Esophagus squamous epithelium (tissue), 5 donors: Measurements from ENCODE around the gene SLC9A8. TPM values are rescaled to one million over a fixed set of nuclear protein-coding genes. Genes with fewer than 3 reads are reported as not detected.

Source experiments
- DNase-seq: peaks from one replicate; lab custom pipeline; 2025; lab: John Stamatoyannopoulos, UW
- H3K27ac ChIP-seq, 4 donors: fragments of 200-600 bp; sonication (generic); one replicate each; pipeline ENCODE4 v1.5.1; 2016 to 2019; ENCODE audit warnings: mild to moderate bottlenecking in 1 of 4
- H3K27me3 ChIP-seq, 4 donors: fragments of 200-600 bp; sonication (generic); 1 replicate in 3 of 4; 2 replicates in 1 of 4; pipeline versions ENCODE4 v1.5.1 to v1.6.0; 2017 to 2021; ENCODE audit warnings: antibody characterized with exemption in 1 of 4
- H3K36me3 ChIP-seq, 3 donors: fragments of 200-600 bp; sonication (generic); one replicate each; pipeline ENCODE4 v1.5.1; 2016 to 2019
- H3K4me1 ChIP-seq, 3 donors: fragments of 200-600 bp; sonication (generic); one replicate each; pipeline ENCODE4 v1.5.1; 2017 to 2019
- H3K4me3 ChIP-seq, 4 donors: fragments of 200-600 bp; sonication (generic); 1 replicate in 3 of 4; 2 replicates in 1 of 4; pipeline ENCODE4 v1.5.1; 2016 to 2019; ENCODE audit warnings: mild to moderate bottlenecking in 2 of 4, moderate library complexity in 1 of 4
- H3K9me3 ChIP-seq, 3 donors: fragments of 200-600 bp; sonication (generic); one replicate each; pipeline ENCODE4 v1.5.1; 2016 to 2019
- POLR2A ChIP-seq, 4 donors: fragments of 450-650 bp; IDR thresholded peaks; one replicate each; pipeline ENCODE4 v1.6.1; 2017; ENCODE audit warnings: antibody characterized with exemption in 4 of 4, mild to moderate bottlenecking in 4 of 4, moderate library complexity in 3 of 4
- WGBS, 2 donors: methylation state at CpG; one replicate each; pipeline ENCODE4 v1.1.5; 2018; 5-methylcytosine and 5-hydroxymethylcytosine counted together
- intact Hi-C: fragments of 100-400 bp; cut with DNase I; formaldehyde crosslinking; loops from one replicate; pipeline ENCODE4 v1.15.0; 2022
- total RNA-seq, 4 donors: library from RNA; depleted of rRNA; stranded (reverse); fragments of >200 nt; gene quantifications; one replicate each; pipeline ENCODE4 v1.1.0, GENCODE V29; 2016
- TF ChIP-seq, protein P1 (sequence below), 6 experiments: fragments of 450-650 bp in 4 of 6; fragments of 200-600 bp in 2 of 6; sonication (generic) in 2 of 6; IDR thresholded peaks; one replicate each; pipeline ENCODE4 v1.5.1; 2016 to 2019; ENCODE audit warnings: antibody characterized with exemption in 6 of 6, mild to moderate bottlenecking in 4 of 6, moderate library complexity in 4 of 6
- donor health status: DM: yes; HTN: yes; CAD: no.

Gene SLC9A8
- total RNA-seq, 4 donors from 2014 or later, result 11.5 to 14.1 (median 11.9) TPM

DNA sequence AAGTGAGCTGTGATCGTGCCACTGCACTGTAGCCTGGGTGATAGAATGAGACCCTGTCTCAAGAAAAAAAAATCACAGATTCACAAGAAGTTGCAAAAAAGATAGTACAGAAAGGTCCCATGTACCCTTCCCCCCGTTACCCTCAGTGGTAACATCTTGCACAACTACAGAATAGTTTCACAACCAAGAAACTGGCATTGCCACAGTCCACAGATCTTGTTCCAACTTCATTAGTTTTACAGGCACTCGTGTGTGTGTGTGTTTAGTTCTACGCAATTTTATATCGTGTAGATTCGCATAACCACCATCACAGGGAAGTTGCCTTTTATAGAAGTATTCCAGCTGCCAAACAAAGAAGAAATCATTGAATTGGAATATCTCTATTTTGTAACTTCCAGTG, 83.6 kb downstream of the SLC9A8 start:
- H3K27ac ChIP-seq, result no peak overlapping the region
- TF ChIP-seq, protein P1, sequence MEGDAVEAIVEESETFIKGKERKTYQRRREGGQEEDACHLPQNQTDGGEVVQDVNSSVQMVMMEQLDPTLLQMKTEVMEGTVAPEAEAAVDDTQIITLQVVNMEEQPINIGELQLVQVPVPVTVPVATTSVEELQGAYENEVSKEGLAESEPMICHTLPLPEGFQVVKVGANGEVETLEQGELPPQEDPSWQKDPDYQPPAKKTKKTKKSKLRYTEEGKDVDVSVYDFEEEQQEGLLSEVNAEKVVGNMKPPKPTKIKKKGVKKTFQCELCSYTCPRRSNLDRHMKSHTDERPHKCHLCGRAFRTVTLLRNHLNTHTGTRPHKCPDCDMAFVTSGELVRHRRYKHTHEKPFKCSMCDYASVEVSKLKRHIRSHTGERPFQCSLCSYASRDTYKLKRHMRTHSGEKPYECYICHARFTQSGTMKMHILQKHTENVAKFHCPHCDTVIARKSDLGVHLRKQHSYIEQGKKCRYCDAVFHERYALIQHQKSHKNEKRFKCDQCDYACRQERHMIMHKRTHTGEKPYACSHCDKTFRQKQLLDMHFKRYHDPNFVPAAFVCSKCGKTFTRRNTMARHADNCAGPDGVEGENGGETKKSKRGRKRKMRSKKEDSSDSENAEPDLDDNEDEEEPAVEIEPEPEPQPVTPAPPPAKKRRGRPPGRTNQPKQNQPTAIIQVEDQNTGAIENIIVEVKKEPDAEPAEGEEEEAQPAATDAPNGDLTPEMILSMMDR (IDR thresholded peaks at IDR 0.05), result no peak
- no peak for TF ChIP-seq POLR2A (IDR thresholded peaks at IDR 0.05)
- 76 to 87% methylated on average over 6 of the region's 6 CpGs for WGBS, 2 donors
- intact Hi-C loops, result no loop called here
- no peak overlapping the region for H3K4me3 ChIP-seq
- no peaks in the 10 kb centered on the region for H3K27me3 ChIP-seq
- no peaks in the 10 kb centered on the region for H3K9me3 ChIP-seq
- DNase-seq, result no peak
- peaks cover 0 to 28% (median 0%) of the 10 kb centered on the region in 3 donors for H3K4me1 ChIP-seq
- H3K36me3 ChIP-seq, result no peaks in the 10 kb centered on the region

DNA sequence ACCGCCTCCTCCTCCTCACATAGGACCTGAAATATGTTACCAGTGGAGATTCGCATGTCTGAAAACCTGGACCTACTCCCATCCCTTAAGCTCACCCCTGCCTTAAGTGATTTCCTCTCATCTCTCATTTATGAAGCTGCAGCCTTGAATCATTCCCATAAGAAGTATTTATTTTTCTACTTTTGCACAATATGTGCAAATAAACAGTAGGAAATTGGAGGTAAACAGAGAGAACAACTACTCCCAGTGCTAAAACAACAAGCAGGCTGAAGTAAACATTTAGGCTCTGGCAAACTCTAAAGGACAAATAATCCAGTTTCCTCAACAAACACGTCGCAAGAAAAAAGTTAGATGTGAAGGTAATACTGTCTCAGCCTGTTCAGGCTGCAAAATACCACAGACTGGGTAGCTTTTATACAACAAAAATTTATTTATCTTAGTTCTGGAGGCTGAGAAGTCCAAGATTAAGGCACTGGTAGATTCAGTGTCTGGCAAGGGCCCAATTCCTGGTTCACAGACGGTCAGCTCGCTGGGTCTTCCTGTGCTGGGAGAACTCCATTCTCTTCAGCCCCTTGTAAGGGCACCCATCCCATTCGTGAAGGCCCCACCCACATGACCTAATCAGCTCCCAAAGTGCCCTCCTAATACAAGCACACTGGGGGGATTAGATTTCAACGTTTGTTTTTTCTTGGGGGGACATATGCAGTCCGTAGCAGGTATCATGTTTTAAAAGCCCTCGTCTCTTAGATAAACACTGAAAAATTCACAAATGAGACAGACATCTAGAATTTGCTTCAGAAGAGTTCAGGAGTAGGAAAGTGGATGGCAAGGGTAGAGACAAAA, 87.1 kb downstream of the SLC9A8 start:
- TF ChIP-seq POLR2A (IDR thresholded peaks at IDR 0.05), result no peak
- TF ChIP-seq, protein P1 (IDR thresholded peaks at IDR 0.05), result no peak
- no peak for DNase-seq

DNA sequence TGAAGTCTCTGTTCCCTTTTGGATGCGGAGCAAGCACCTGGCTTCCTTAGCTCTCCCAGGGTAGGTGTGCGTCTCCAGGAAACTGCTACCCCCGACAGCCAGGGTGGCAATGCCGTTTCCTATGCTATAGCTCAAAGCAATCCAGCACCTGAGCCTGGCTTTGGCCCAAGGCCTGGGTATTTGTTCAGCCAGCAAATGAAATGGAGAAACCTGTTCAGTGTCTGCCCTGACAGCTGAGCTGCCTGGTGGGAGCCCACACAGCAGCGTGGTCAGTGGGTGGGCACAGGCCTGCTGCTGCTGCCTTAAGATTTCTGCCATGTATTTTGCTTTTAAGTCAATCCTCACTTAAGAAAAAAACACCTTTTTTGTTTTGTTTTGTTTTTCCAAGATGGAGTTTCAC, 89.0 kb downstream of the SLC9A8 start:
- DNase-seq, result no peak
- intact Hi-C loops, result no loop called here

More for the DNA sequence above, 87.1 kb downstream of the SLC9A8 start:
- no peak overlapping the region for H3K4me3 ChIP-seq
- peaks cover 0 to 15% (median 0%) of the 10 kb centered on the region in 3 donors for H3K36me3 ChIP-seq
- no peaks in the 10 kb centered on the region for H3K27me3 ChIP-seq
- WGBS, 2 donors, result 66 to 75% methylated on average over 9 to 10 of the region's 10 CpGs
- intact Hi-C loops, result no loop called here
- no peak overlapping the region for H3K27ac ChIP-seq
- H3K4me1 ChIP-seq, result no peaks in the 10 kb centered on the region
- H3K9me3 ChIP-seq, result no peaks in the 10 kb centered on the region

DNA sequence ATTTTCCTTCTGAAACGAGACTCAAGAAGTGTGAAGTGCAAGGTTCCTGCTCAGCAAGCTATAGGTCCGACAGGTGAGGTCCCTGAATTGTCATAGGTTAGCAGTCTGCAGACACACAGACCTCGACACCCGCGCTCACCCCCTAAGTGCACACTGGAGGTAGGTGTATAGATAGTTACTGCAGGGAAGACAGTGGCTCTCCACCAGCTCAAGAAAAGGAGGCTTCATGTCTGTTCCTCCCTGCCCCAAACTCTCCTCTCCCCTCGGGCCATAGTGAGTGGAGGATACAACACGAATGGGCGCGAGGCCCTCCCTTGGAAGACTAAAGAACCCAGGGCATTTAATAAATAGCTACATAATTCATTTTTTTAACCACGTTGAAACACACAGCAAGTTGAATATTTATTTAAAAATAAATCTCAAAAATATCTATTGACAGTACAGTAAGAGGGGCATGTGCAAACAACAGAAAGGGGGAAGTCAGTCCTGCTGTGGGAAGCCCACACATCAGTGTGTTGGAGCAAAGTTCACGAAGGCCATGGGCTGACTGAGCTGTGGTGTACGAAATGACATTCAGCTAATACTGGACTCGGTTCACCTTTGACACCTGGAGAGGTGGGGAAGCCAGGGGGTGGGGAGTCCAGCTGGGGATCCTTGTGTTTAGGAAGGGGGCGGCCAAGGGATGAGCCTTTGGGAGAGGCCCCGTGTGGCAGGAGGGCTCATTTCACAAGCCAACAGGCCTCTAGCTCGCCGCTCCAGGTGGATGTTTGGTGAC, 92.0 kb downstream of the SLC9A8 start:
- WGBS, 2 donors, result 83 to 90% methylated on average over 14 to 16 of the region's 17 CpGs
- Histone ChIP-seq H3K27ac (no peak overlapping the region), H3K4me3 (no peak overlapping the region), H3K27me3 (no peaks in the 10 kb centered on the region), H3K4me1 (peaks cover 0 to 5% (median 0%) of the 10 kb centered on the region in 3 donors), H3K9me3 (no peaks in the 10 kb centered on the region), H3K36me3 (peaks cover 18 to 64% (median 21%) of the 10 kb centered on the region in 3 donors)
- no peak for TF ChIP-seq POLR2A (IDR thresholded peaks at IDR 0.05)
- DNase-seq, result no peak
- intact Hi-C loops, result no loop called here

More for the DNA sequence above, 89.0 kb downstream of the SLC9A8 start:
- H3K9me3 ChIP-seq, result no peaks in the 10 kb centered on the region
- no peak for TF ChIP-seq POLR2A (IDR thresholded peaks at IDR 0.05)
- TF ChIP-seq, protein P1 (IDR thresholded peaks at IDR 0.05), result no peak
- H3K36me3 ChIP-seq, result peaks cover 8 to 33% (median 11%) of the 10 kb centered on the region in 3 donors
- H3K4me1 ChIP-seq, result no peaks in the 10 kb centered on the region
- WGBS, 2 donors, result 75 to 100% methylated on average over 1 to 5 of the region's 5 CpGs
- no peak overlapping the region for H3K27ac ChIP-seq
- H3K4me3 ChIP-seq, result no peak overlapping the region
- no peaks in the 10 kb centered on the region for H3K27me3 ChIP-seq

DNA sequence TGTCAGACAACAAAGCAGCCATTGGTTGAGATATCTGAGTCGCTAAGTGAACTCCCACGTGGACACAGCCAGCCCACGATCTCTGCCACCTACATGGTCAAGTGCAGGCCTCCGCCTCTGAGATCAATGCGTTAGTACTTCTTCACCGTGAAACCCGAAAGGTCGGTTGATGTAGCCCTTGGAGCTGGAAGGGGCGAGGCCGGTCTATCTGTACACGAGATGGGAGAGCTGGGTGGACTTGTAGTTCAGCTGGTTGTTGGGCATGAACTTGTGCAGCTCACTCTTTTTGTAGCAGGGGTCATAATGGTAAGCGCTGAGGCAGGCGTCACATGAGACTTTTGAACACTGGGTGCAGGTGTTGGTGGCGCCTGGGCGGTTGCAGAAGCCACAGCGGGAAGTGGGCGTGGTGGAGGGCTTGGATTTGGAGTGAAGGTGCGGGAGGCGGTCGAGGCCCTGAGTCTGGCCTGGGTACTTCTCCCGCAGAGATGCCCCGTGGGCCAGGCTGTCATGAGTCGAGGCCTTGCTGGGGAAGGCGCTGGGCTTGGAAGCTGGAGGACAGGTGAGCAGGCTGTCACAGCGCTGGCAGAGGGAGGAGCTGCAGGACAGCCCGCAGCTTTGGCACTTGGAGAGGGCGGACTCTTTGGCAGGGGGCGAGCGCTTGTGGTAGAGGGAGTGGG, 92.9 kb downstream of the SLC9A8 start:
- TF ChIP-seq, protein P1 (IDR thresholded peaks at IDR 0.05), result no peak
- TF ChIP-seq POLR2A (IDR thresholded peaks at IDR 0.05), result no peak
- Histone ChIP-seq H3K4me1 (peaks cover 0 to 14% (median 0%) of the 10 kb centered on the region in 3 donors), H3K9me3 (no peaks in the 10 kb centered on the region), H3K27ac (no peak overlapping the region), H3K4me3 (no peak overlapping the region), H3K27me3 (no peaks in the 10 kb centered on the region), H3K36me3 (peaks cover 18 to 73% (median 21%) of the 10 kb centered on the region in 3 donors)
- 76 to 87% methylated on average over 8 to 26 of the region's 29 CpGs for WGBS, 2 donors
- intact Hi-C loops, result no loop called here
- DNase-seq, result no peak
